Lower leg skin (tissue), 4 donors: ENCODE results near the gene ALDH18A1. TPM values are rescaled to one million over a fixed set of nuclear protein-coding genes. Genes with fewer than 3 reads are reported as not detected.

ENCODE experiments used
- DNase-seq, 2 donors: peaks; one replicate each; pipeline ENCODE4 v3.0.0-alpha.2; 2019; ENCODE audit warnings: low spot score in 2 of 2
- H3K4me3 ChIP-seq: fragments of 200-600 bp; sonication (generic); 2 replicates; pipeline ENCODE4 v1.5.1; 2017; ENCODE audit warnings: mild to moderate bottlenecking, low read depth; ENCODE audit not compliant: poor library complexity, severe bottlenecking
- CTCF ChIP-seq, 3 donors: fragments of 450-650 bp; IDR thresholded peaks; one replicate each; pipeline ENCODE4 v1.5.1; 2016; ENCODE audit warnings: antibody characterized with exemption in 3 of 3, mild to moderate bottlenecking in 3 of 3, moderate library complexity in 2 of 3
- POLR2A ChIP-seq, 2 donors: fragments of 450-650 bp; IDR thresholded peaks; one replicate each; pipeline ENCODE4 v1.6.1; 2016 to 2017; ENCODE audit warnings: antibody characterized with exemption in 2 of 2, mild to moderate bottlenecking in 1 of 2, moderate library complexity in 1 of 2
- WGBS, 2 donors: methylation state at CpG; one replicate each; pipeline ENCODE4 v1.1.5; 2018; 5-methylcytosine and 5-hydroxymethylcytosine counted together
- intact Hi-C: fragments of 100-400 bp; cut with DNase I; formaldehyde crosslinking; loops from one replicate; pipeline ENCODE4 v1.15.0; 2023; ENCODE audit warnings: low total_unique reads
- total RNA-seq, 4 donors: library from RNA; depleted of rRNA; stranded (reverse); fragments of >200 nt; gene quantifications; one replicate each; pipeline ENCODE4 v1.1.0, GENCODE V29; 2016

ALDH18A1 gene
- total RNA-seq, 4 donors from 2014 or later: 25.1 to 32.4 (median 29.1) TPM

GRCh38 chr10:95601116-95601719 lies 55.3 kb downstream of the ALDH18A1 start:
- TF ChIP-seq CTCF (IDR thresholded peaks at IDR 0.05) (peak in 1 of 3 donors; percentile 86), POLR2A (IDR thresholded peaks at IDR 0.05) (no peak)
- DNase-seq: peak; percentile 78 to 93
- intact Hi-C loops: loop anchor here (2.0 to 5.0 kb wide), 2 partner anchors 170 to 224 kb away; no protein-coding TSS in a partner anchor
- no peak overlapping the region for H3K4me3 ChIP-seq
- 23 to 25% methylated on average over 6 of the region's 6 CpGs for WGBS, 2 donors

DNA sequence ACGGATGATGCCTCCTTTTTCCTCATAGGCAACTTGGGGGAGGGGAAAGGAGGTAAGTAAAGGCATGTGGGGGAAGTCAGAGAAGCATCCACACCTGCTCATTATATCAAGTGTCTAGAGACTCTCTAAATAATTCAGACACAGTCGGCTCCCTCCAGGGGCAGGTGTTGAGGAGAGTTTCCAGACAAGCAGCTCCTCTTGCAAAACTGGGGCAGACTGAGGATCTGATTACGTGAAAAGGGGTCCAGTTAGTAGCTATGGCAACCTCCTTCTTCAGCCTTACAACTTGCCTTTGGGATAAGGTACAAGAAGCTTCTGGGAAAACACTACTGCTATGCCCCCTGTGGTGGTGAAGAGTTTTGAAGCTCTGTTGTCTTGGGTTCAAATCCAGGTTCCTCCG lies 56.4 kb downstream of the ALDH18A1 start:
- intact Hi-C loops: loop anchor here (2.0 to 5.0 kb wide), 2 partner anchors 169 to 223 kb away; no protein-coding TSS in a partner anchor
- WGBS, 2 donors: 79 to 93% methylated on average over 4 of the region's 4 CpGs
- no peak for DNase-seq
- TF ChIP-seq CTCF (IDR thresholded peaks at IDR 0.05) (no peak), POLR2A (IDR thresholded peaks at IDR 0.05) (no peak)
- no peak overlapping the region for H3K4me3 ChIP-seq

DNA sequence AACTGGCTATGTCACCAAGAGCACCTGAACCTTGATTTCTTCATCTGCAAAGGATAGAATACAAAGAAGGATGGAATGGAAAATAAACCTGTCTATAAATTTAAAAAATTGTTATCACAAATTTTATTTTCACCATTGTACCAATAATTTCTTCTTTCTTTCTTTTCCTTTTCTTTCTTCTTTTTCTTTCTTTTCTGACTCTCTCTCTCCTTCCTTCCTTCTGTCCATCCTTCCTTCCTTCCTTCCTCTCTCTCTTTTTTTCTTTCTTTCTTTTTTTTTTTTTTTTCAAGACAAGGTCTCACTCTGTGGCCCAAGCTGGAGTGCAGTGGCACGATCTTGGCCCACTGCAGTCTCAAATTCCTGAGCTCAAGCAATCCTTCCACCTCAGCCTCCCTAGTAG lies 58.7 kb downstream of the ALDH18A1 start:
- WGBS, 2 donors: 86 to 96% methylated on average over 1 of the region's 1 CpG
- TF ChIP-seq POLR2A (IDR thresholded peaks at IDR 0.05) (no peak), CTCF (IDR thresholded peaks at IDR 0.05) (no peak)
- DNase-seq: no peak
- H3K4me3 ChIP-seq: no peak overlapping the region
- intact Hi-C loops: no loop called here

DNA sequence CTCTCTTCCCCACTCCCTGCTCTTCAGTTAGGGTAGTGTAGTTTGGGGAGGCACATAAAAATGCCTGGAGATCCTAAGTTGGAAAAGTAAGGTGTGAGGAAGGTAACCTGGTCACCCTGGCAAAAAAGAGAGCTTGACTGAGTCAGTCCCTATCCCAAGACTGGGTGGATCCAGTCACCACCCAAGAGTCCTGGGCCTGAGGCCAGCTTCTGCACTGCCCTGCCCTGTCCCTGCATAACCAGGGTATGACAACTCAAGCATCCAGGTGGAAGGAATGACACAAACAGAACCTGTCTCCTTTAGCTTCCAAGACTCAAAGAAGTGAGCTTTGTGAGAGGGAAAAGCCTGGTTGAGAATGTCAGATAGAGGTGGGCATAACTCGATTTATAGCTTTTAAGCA lies 68.5 kb downstream of the ALDH18A1 start:
- TF ChIP-seq POLR2A (IDR thresholded peaks at IDR 0.05): no peak
- TF ChIP-seq CTCF (IDR thresholded peaks at IDR 0.05): no peak
- intact Hi-C loops: no loop called here
- DNase-seq: peak in 1 of 2 donors; percentile 40
- WGBS, 2 donors: 83 to 96% methylated on average over 1 of the region's 1 CpG
- no peak overlapping the region for H3K4me3 ChIP-seq

GRCh38 chr10:95579835-95580535 lies 76.5 kb downstream of the ALDH18A1 start:
- DNase-seq: no peak
- no peak overlapping the region for H3K4me3 ChIP-seq
- TF ChIP-seq CTCF (IDR thresholded peaks at IDR 0.05): no peak
- TF ChIP-seq POLR2A (IDR thresholded peaks at IDR 0.05): no peak
- 50 to 68% methylated on average over 2 of the region's 2 CpGs for WGBS, 2 donors
- intact Hi-C loops: no loop called here
